ENCODE data around the gene RBM25. TPM values are rescaled to one million over a fixed set of nuclear protein-coding genes. Genes with fewer than 3 reads are reported as not detected.
"Not testable (repeated sequence)": the region's sequence is repeated elsewhere in the genome, so short reads cannot be mapped to it uniquely, and the experiment has no call there.

RBM25 gene
- total and polyA plus RNA-seq, 4 donors: 25.2 to 83.9 (median 68.6) TPM

DNA sequence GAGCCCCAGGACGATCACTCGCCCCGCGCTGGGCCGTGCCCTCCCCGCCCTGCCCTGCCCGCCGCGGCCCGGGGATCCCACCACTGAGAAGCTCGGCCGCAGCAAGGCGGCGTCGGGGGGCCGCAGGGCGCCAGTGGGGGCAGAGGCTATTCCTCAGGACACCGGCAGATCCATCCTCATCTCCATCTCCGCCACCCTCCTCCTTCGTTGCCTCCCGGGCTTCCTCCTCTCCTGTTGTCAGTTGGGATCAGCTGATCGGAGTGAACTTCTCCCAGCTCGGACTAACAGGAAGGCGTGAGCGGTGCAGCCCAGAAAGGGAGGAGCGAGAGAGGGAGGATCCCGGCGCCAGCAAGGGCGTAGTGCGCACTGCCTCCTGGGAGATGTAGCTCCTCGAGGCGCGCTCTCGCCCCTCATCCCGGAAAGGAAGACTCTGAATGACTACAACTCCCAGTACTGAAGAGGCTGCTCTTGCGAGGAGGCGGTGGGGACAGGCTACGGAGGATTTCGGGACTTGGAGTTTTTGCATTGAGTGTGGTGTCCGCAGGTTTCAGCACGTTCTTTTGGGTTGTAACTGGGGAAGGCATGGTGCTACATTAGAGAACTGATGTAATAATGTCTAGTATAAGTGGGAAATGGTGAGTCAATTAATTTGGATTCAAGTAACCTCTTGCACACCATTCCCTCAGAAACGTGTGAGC, 31.3 kb upstream of the RBM25 start, which contains the start of gene ZFYVE1:
Gene ZFYVE1 (minus strand): TSS at position 262 of the 698 bp plus-strand sequence. CDS start 2,598 bp downstream, outside the sequence.
- Histone ChIP-seq H3K36me3 (ENCODE audit: control insufficient read depth in 1 of 2, insufficient read depth in 2 of 2, low read length in 1 of 2) (no peaks in the 10 kb centered on the region), H3K4me1 (ENCODE audit: control insufficient read depth in 1 of 2, insufficient read depth in 2 of 2, low read length in 2 of 2) (peaks cover 0 to 2% of the 10 kb centered on the region in 2 donors), H3K9me3 (ENCODE audit: control insufficient read depth, low read length) (no peaks in the 10 kb centered on the region), H3K4me3 (ENCODE audit: low read length in 2 of 2) (peak within 1 kb of the TSS; percentile 80 to 97), H3K27ac (ENCODE audit: low read depth in 1 of 2, low read length in 2 of 2) (peak within 1 kb of the TSS in 1 of 2 donors; percentile 86), H3K27me3 (ENCODE audit: control insufficient read depth in 1 of 2, insufficient read depth in 2 of 2, low read length in 1 of 2) (no peaks in the 10 kb centered on the region)
- intact Hi-C loops (cut with DNase I): no loop called here
- DNase-seq (peak; percentile 99), ATAC-seq (ENCODE audit: low FRiP score) (peak; percentile 100)
- WGBS, 2 donors: 0% methylated on average over 25 to 42 of the region's 42 CpGs

DNA sequence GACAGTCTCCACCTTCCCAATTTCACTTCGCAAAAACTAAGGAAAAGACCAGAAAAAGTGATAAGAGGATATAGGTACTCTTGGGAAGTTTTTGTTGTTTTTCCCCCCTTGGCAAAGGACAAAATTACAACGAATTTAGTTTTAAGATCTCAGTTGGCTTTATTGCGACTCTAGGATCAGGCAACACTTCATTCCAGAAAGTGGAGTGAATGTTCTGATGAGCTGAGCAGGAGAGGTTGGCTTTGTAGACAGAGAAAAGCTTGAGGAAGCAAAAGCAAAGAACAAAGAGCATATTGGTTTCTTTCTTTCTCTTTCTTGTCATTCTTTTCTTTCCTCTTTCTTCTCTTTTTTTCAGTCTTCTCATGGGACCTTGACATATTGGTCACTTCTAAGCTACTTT, 30.8 kb upstream of the RBM25 start:
- Histone ChIP-seq H3K9me3 (ENCODE audit: control insufficient read depth, low read length) (no peaks in the 10 kb centered on the region), H3K36me3 (ENCODE audit: control insufficient read depth in 1 of 2, insufficient read depth in 2 of 2, low read length in 1 of 2) (no peaks in the 10 kb centered on the region), H3K27ac (ENCODE audit: low read depth in 1 of 2, low read length in 2 of 2) (no peak overlapping the region), H3K27me3 (ENCODE audit: control insufficient read depth in 1 of 2, insufficient read depth in 2 of 2, low read length in 1 of 2) (no peaks in the 10 kb centered on the region), H3K4me1 (ENCODE audit: control insufficient read depth in 1 of 2, insufficient read depth in 2 of 2, low read length in 2 of 2) (peaks cover 0 to 2% of the 10 kb centered on the region in 2 donors), H3K4me3 (ENCODE audit: low read length in 2 of 2) (peak overlapping the region in 1 of 2 donors; percentile 33)
- intact Hi-C loops (cut with DNase I): no loop called here
- ATAC-seq (ENCODE audit: low FRiP score) (no peak), DNase-seq (no peak)
- 28 to 35% methylated on average over 3 of the region's 3 CpGs for WGBS, 2 donors

GRCh38 chr14:73027984-73028383, 30.4 kb upstream of the RBM25 start:
- H3K9me3 ChIP-seq (ENCODE audit: control insufficient read depth, low read length): no peaks in the 10 kb centered on the region
- H3K27me3 ChIP-seq (ENCODE audit: control insufficient read depth in 1 of 2, insufficient read depth in 2 of 2, low read length in 1 of 2): no peaks in the 10 kb centered on the region
- DNase-seq (no peak), ATAC-seq (ENCODE audit: low FRiP score) (no peak)
- no peak overlapping the region for H3K27ac ChIP-seq (ENCODE audit: low read depth in 1 of 2, low read length in 2 of 2)
- intact Hi-C loops (cut with DNase I): no loop called here
- no peak overlapping the region for H3K4me3 ChIP-seq (ENCODE audit: low read length in 2 of 2)
- H3K4me1 ChIP-seq (ENCODE audit: control insufficient read depth in 1 of 2, insufficient read depth in 2 of 2, low read length in 2 of 2): peaks cover 0 to 2% of the 10 kb centered on the region in 2 donors
- H3K36me3 ChIP-seq (ENCODE audit: control insufficient read depth in 1 of 2, insufficient read depth in 2 of 2, low read length in 1 of 2): no peaks in the 10 kb centered on the region

- intact Hi-C loops (cut with DNase I); H3K4me1 ChIP-seq (ENCODE audit: control insufficient read depth in 1 of 2, insufficient read depth in 2 of 2, low read length in 2 of 2); DNase-seq; H3K9me3 ChIP-seq (ENCODE audit: control insufficient read depth, low read length); H3K4me3 ChIP-seq (ENCODE audit: low read length in 2 of 2); ATAC-seq (ENCODE audit: low FRiP score); H3K27ac ChIP-seq (ENCODE audit: low read depth in 1 of 2, low read length in 2 of 2); H3K36me3 ChIP-seq (ENCODE audit: control insufficient read depth in 1 of 2, insufficient read depth in 2 of 2, low read length in 1 of 2); H3K27me3 ChIP-seq (ENCODE audit: control insufficient read depth in 1 of 2, insufficient read depth in 2 of 2, low read length in 1 of 2): not testable (repeated sequence)
- 88 to 92% methylated on average over 9 of the region's 9 CpGs for WGBS, 2 donors
These were observed 21.5 kb upstream of the RBM25 start for GRCh38 chr14:73036706-73037450.

GRCh38 chr14:73047808-73048207, 10.5 kb upstream of the RBM25 start:
- 93 to 94% methylated on average over 1 of the region's 1 CpG for WGBS, 2 donors

DNA sequence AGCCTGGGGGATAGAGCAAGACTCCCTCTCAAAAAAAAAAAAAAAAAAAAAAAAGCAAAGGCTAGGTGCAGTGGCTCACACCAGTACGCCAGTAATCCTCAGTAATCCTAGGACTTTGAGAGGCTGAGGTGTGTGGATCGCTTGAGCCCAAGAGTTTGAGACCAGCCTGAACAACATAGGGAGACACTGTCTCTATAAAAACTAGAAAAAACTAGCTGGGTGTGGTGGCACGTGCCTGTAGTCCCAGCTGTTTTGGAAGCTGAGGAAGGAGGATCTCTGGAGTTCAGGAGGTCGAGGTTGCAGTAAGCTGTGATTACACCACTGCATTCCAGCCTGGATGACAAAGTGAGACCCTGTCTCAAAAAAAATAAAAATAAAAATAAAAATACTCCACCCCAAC, 8.9 kb upstream of the RBM25 start:
- no peak for DNase-seq
- no peaks in the 10 kb centered on the region for H3K27me3 ChIP-seq (ENCODE audit: control insufficient read depth in 1 of 2, insufficient read depth in 2 of 2, low read length in 1 of 2)
- ATAC-seq (ENCODE audit: low FRiP score): no peak
- WGBS, 2 donors: 60 to 71% methylated on average over 4 of the region's 4 CpGs
- no peak overlapping the region for H3K4me3 ChIP-seq (ENCODE audit: low read length in 2 of 2)
- no peaks in the 10 kb centered on the region for H3K36me3 ChIP-seq (ENCODE audit: control insufficient read depth in 1 of 2, insufficient read depth in 2 of 2, low read length in 1 of 2)
- no peaks in the 10 kb centered on the region for H3K4me1 ChIP-seq (ENCODE audit: control insufficient read depth in 1 of 2, insufficient read depth in 2 of 2, low read length in 2 of 2)
- H3K9me3 ChIP-seq (ENCODE audit: control insufficient read depth, low read length): no peaks in the 10 kb centered on the region
- intact Hi-C loops (cut with DNase I): no loop called here
- H3K27ac ChIP-seq (ENCODE audit: low read depth in 1 of 2, low read length in 2 of 2): no peak overlapping the region

More at GRCh38 chr14:73047808-73048207, 10.5 kb upstream of the RBM25 start:
- no peak overlapping the region for H3K4me3 ChIP-seq (ENCODE audit: low read length in 2 of 2)
- ATAC-seq (ENCODE audit: low FRiP score): no peak
- no peaks in the 10 kb centered on the region for H3K27me3 ChIP-seq (ENCODE audit: control insufficient read depth in 1 of 2, insufficient read depth in 2 of 2, low read length in 1 of 2)
- no peaks in the 10 kb centered on the region for H3K4me1 ChIP-seq (ENCODE audit: control insufficient read depth in 1 of 2, insufficient read depth in 2 of 2, low read length in 2 of 2)
- intact Hi-C loops (cut with DNase I): no loop called here
- H3K9me3 ChIP-seq (ENCODE audit: control insufficient read depth, low read length): no peaks in the 10 kb centered on the region
- no peak for DNase-seq
- no peak overlapping the region for H3K27ac ChIP-seq (ENCODE audit: low read depth in 1 of 2, low read length in 2 of 2)
- H3K36me3 ChIP-seq (ENCODE audit: control insufficient read depth in 1 of 2, insufficient read depth in 2 of 2, low read length in 1 of 2): no peaks in the 10 kb centered on the region

DNA sequence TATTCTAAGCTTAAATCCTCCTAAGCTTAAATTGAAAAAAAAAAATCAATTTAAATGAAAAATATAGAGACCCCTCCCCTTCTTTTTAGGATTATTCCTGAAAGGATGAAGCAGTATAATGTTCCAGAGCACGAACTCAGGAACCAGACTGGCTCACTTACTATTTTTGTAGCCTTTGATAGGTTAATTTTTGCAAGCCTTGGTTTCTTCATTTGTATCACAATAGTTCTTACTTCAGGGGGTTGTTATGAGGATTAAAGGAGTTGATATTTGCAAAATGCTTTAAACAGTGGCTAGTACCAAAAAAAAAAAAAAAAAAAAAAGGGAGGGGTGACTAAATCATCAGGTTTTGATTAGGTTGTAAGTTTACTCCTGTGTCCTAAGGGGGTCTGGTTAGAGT, 3.1 kb upstream of the RBM25 start:
- H3K9me3 ChIP-seq (ENCODE audit: control insufficient read depth, low read length): no peaks in the 10 kb centered on the region
- DNase-seq (no peak), ATAC-seq (ENCODE audit: low FRiP score) (no peak)
- intact Hi-C loops (cut with DNase I): no loop called here
- H3K27ac ChIP-seq (ENCODE audit: low read depth in 1 of 2, low read length in 2 of 2): no peak overlapping the region
- H3K36me3 ChIP-seq (ENCODE audit: control insufficient read depth in 1 of 2, insufficient read depth in 2 of 2, low read length in 1 of 2): no peaks in the 10 kb centered on the region
- no peaks in the 10 kb centered on the region for H3K27me3 ChIP-seq (ENCODE audit: control insufficient read depth in 1 of 2, insufficient read depth in 2 of 2, low read length in 1 of 2)
- no peak overlapping the region for H3K4me3 ChIP-seq (ENCODE audit: low read length in 2 of 2)
- H3K4me1 ChIP-seq (ENCODE audit: control insufficient read depth in 1 of 2, insufficient read depth in 2 of 2, low read length in 2 of 2): peaks cover 0 to 3% of the 10 kb centered on the region in 2 donors
- WGBS, 2 donors: 90% methylated on average over 1 of the region's 1 CpG

DNA sequence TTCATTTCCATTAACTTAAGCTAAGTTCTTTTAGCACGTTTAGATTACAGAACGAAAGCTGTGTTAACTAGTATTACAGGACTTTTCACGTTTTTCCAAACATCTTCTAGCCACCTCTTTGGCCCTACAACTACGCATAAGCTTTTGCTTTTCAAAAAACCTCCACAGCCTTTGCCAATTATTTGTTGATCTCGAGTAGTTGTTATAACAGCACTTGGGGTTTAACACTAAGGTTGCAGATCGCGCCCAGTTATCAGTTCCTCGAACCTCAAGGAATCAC, 450 bp upstream of the RBM25 start:
- 4 to 6% methylated on average over 8 of the region's 8 CpGs for WGBS, 2 donors
- Histone ChIP-seq H3K27me3 (ENCODE audit: control insufficient read depth in 1 of 2, insufficient read depth in 2 of 2, low read length in 1 of 2) (no peaks in the 10 kb centered on the region), H3K36me3 (ENCODE audit: control insufficient read depth in 1 of 2, insufficient read depth in 2 of 2, low read length in 1 of 2) (no peaks in the 10 kb centered on the region), H3K4me3 (ENCODE audit: low read length in 2 of 2) (peak overlapping the region; percentile 44 to 65), H3K4me1 (ENCODE audit: control insufficient read depth in 1 of 2, insufficient read depth in 2 of 2, low read length in 2 of 2) (peaks cover 0 to 3% of the 10 kb centered on the region in 2 donors), H3K9me3 (ENCODE audit: control insufficient read depth, low read length) (no peaks in the 10 kb centered on the region), H3K27ac (ENCODE audit: low read depth in 1 of 2, low read length in 2 of 2) (peak overlapping the region; percentile 68 to 83)
- DNase-seq (no peak), ATAC-seq (ENCODE audit: low FRiP score) (no peak)
- intact Hi-C loops (cut with DNase I): no loop called here

All from aorta (tissue), 5 donors.